Activated CD8-positive, alpha-beta memory T cell treated with anti-CD3 and anti-CD28 coated beads for 36 hours (primary cell): ENCODE measurements around the gene OR4D6. TPM values are rescaled to one million over a fixed set of nuclear protein-coding genes. Genes with fewer than 3 reads are reported as not detected.
"Not testable (repeated sequence)": the region's sequence is repeated elsewhere in the genome, so short reads cannot be mapped to it uniquely, and the experiment has no call there.

Source experiments
- CTCF ChIA-PET: fragments of 350-600 bp; sonication (Branson Sonifier 250); formaldehyde crosslinking; loops from one replicate; lab custom pipeline; 2021; ENCODE audit warnings: antibody characterized with exemption; lab: Charles Lee
- POLR2A ChIA-PET: fragments of 350-600 bp; sonication (Branson Sonifier 250); formaldehyde crosslinking; loops from one replicate; lab custom pipeline; 2021; ENCODE audit warnings: antibody characterized with exemption; lab: Charles Lee
- total RNA-seq, 2 experiments: library from RNA; stranded (reverse); gene quantifications; one replicate each; pipeline ENCODE4 v1.2.3, GENCODE V29; 2021

OR4D6 gene
- total RNA-seq, result not detected

GRCh38 chr11:59456661-59457060 is at the start of gene OR4D6:
Gene OR4D6 (plus strand): TSS chr11:59456961. CDS start chr11:59456961, 0 bp downstream.
- POLR2A ChIA-PET, result no interaction called here
- CTCF ChIA-PET, result no interaction called here

DNA sequence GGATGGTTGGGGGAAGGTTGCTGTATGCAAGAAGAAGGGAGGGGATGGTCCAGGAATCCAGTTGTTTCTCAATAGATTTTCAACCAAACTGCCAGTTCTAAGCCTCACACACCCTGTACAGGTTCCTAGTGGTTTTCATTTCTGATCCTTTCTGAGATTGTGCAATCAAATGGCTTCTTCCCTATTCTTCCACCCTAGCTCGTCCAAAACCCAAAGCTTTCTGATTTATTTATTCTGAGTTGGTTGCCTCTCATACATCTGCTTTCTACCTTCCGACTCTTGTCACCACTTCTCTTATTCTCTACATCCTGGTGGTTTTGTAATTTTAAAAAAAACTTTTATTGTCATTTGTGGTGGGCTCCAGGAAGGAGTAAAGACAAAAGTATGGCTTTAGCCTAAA is 43.1 kb upstream of the OR4D6 start:
- ChIA-PET POLR2A (no interaction called here), CTCF (no interaction called here)

GRCh38 chr11:59415111-59415510 is 41.6 kb upstream of the OR4D6 start:
- CTCF ChIA-PET, result no interaction called here

GRCh38 chr11:59416613-59417012 is 40.1 kb upstream of the OR4D6 start:
- ChIA-PET POLR2A (no interaction called here), CTCF (no interaction called here)

More at GRCh38 chr11:59415111-59415510, 41.6 kb upstream of the OR4D6 start:
- POLR2A ChIA-PET, result no interaction called here

- ChIA-PET CTCF (no interaction called here), POLR2A (no interaction called here)
Observed at GRCh38 chr11:59417023-59417422, 39.7 kb upstream of the OR4D6 start.

DNA sequence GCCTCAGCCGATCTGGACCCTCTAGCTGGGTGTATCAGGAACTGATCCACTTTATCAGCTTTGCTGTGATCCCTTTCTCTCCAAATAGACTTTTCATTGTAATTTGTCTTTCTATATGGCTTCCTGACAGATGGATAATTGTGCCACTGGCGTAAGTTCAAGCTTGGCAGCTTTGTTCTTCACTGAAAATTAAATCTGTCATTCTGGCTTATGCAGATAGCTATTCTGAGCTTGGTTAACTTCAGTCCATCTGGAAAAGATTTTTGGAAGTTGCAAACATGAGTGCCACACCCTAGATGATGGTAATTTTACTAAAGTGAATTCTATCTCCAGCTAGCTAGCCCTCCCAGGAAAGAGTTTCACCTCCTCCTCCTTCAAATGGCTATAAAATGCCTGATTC is 38.6 kb upstream of the OR4D6 start:
- ChIA-PET CTCF (interaction anchor here (1.8 kb wide), 1 partner anchor 246 kb away, joined by 3 read pairs; the partner anchor contains the start of gene DTX4), POLR2A (no interaction called here)

GRCh38 chr11:59423835-59424234 is 32.9 kb upstream of the OR4D6 start:
- ChIA-PET CTCF (no interaction called here), POLR2A (no interaction called here)

DNA sequence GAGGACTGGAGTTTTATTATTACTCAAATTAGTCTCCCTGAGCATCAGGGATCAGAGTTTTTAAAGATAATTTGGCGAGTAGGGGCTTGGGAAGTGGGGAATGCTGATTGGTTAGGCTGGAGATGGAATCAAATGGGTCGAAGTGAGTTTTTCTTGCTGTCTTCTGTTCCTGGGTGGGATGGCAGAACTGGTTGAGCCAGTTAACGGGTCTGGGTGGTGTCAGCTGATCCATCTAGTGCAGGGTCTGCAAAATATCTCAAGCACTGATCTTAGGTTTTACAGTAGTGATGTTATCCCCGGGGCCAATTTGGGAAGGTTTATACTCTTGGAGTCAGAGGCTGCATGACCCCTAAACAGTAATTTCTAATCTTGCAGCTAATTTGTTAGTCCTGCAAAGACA is 31.6 kb upstream of the OR4D6 start:
- POLR2A ChIA-PET, result no interaction called here
- CTCF ChIA-PET, result no interaction called here

- POLR2A ChIA-PET, result no interaction called here
- CTCF ChIA-PET, result interaction anchor here (1.1 kb wide), 1 partner anchor 241 kb away, joined by 3 read pairs; no protein-coding TSS in a partner anchor
Observed at GRCh38 chr11:59426361-59427067, 30.2 kb upstream of the OR4D6 start, which contains the start of gene OR5A2. Gene OR5A2 (minus strand): TSS chr11:59426413. CDS start chr11:59422953, 3,460 bp downstream.

DNA sequence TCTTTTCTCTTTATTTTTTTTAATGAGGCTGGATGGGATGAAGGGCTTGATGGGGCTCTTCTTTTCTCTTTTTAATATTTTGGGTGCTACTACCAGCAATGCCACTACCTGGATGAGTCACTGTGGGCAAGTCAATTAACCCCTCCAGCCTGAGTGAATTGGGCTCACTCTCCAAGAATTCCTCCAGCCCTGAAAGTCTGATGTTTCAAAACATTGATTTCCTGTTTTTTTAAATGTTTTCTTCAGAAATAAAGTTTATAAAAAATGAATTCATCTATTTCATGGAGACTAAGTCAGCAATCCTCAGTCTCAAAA is 29.7 kb upstream of the OR4D6 start:
- CTCF ChIA-PET, result no interaction called here
- POLR2A ChIA-PET, result no interaction called here

- ChIA-PET CTCF (interaction anchor here (0.9 to 1.4 kb wide), 2 partner anchors 11 to 258 kb away, joined by 3 to 4 read pairs; partner anchors contain the start of gene DTX4), POLR2A (no interaction called here)
Observed at GRCh38 chr11:59429924-59430516, 26.7 kb upstream of the OR4D6 start.

DNA sequence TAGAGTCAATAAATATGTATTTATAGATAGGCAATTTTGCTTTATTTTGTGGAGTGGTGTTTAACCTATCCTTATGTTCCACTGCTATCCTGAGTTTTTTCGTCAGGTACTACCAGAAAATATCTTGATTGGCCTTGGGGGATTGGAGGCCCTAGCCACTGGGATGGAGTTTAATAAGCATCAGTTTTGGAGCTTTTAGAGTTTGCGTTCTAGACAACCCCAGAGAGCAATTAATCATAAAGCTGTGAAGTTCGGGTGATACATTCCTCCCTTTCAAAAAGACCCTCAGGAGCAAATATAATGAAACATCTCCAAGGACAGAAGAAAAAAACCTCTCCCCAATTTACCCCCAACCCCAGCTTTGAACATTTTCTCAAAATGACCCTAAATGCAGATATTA is 20.6 kb upstream of the OR4D6 start, which contains the start of gene OR5A1:
Gene OR5A1 (plus strand): TSS at position 301 of the 400 bp plus-strand sequence. CDS start 6,700 bp downstream, outside the sequence.
- POLR2A ChIA-PET, result no interaction called here

DNA sequence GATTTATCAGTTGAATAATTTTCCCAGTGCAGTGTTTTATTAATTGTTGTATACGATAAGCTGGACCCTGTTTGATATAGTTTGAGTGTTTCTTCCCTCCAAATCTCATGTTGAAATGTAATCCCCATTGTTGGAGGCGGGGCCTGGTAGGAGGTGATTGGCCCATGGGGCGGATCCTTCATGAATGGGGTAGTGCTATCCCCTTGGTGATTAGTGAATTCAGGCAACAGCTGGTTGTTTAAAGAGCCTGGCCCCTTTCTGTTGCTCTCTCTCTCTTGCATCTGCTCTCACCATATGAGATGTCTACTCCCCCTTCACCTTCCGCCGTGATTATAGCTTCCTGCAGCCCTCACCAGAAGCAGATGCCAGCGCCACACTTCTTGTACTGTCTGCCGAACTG is 19.0 kb upstream of the OR4D6 start:
- POLR2A ChIA-PET, result no interaction called here
- CTCF ChIA-PET, result interaction anchor here (1.5 kb wide), 1 partner anchor 266 kb away, joined by 5 read pairs; the partner anchor contains the start of gene DTX4

More for the DNA sequence above, 20.6 kb upstream of the OR4D6 start, which contains the start of gene OR5A1:
- CTCF ChIA-PET, result interaction anchor here (0.7 to 0.9 kb wide), 2 partner anchors 52 to 250 kb away, joined by 3 read pairs; no protein-coding TSS in a partner anchor

DNA sequence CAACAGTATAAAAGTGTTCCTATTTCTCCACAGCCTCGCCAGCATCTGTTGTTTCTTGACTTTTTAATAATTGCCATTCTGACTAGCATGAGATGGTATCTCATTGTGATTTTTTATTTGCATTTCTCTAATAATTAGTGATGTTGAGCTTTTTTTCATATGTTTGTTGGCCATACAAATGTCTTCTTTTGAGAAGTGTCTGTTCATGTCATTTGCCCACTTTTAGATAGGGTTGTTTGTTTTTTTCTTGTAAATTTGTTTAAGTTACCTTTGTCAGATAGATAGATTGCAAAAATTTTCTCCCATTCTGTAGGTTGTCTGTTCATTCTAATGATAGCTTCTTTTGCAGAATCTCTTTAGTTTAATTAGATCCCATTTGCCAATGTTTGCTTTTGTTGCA is 11.1 kb upstream of the OR4D6 start:
- POLR2A ChIA-PET, CTCF ChIA-PET: not testable (repeated sequence)

DNA sequence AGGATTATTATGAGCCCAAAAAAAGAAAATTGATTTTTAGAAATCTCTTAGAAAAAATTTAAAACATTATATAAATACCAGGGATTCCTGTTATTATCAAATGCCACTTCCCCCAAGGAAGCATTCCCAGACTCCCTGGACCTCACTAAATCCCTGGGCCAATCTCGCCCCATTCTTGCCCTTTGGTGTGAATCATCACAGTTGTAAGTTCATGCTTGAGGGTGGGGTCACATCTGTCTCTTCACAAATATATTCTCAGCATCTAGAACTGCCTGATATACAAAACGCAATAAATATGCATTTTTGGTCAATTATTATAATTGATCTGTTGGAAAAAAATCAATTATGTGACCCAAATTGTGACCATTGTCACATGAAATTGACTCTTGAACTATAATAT is 8.3 kb upstream of the OR4D6 start:
- CTCF ChIA-PET, result no interaction called here
- POLR2A ChIA-PET, result no interaction called here

DNA sequence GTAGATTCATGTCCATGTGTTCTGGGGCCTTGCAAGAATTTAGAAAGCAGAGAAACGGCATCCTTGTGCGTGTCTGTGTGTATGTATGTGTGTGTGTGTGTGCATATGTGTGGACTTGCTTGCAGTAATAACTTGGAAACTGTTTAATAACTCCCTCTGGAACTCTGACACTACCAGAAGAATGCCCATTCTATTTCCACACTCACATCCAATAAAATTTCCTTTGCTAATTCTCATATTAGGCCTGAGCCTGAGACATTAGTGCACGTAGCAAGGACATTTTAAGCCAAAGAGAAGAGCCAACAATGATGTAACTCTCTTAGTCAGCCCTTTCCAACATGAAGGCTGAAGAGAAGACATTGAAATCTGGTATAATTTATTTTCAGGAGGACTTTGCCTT is 3.2 kb downstream of the OR4D6 start:
- ChIA-PET POLR2A (no interaction called here), CTCF (no interaction called here)

- ChIA-PET POLR2A (no interaction called here), CTCF (no interaction called here)
Observed at GRCh38 chr11:59463190-59463641, 6.5 kb downstream of the OR4D6 start.

GRCh38 chr11:59473015-59473414 is 16.3 kb downstream of the OR4D6 start, which contains the start of gene OR4D10:
Gene OR4D10 (plus strand): TSS chr11:59473315. CDS start chr11:59477430, 4,115 bp downstream.
- ChIA-PET CTCF (no interaction called here), POLR2A (no interaction called here)

GRCh38 chr11:59475176-59475575 is 18.4 kb downstream of the OR4D6 start:
- POLR2A ChIA-PET, result no interaction called here
- CTCF ChIA-PET, result no interaction called here

DNA sequence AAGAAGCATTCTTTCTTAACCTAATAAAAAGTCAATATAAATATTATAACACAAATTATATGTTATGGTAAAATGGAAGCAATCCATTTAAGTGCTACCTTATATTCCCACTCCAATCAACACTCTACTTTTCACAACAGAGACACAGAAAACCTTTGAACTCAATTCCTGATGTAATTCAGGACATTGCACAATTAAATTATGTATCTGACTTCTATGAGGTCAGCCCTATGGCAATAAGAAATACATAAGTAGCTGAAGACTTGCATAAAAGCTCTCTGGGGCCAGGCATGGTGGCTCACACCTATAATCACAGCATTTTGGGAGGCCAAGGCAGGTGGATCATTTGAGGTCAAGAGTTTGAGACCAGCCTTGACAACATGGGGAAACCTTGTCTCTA is 23.1 kb downstream of the OR4D6 start:
- ChIA-PET POLR2A (no interaction called here), CTCF (no interaction called here)

- POLR2A ChIA-PET, result no interaction called here
- CTCF ChIA-PET, result no interaction called here
Observed at GRCh38 chr11:59480359-59480758, 23.6 kb downstream of the OR4D6 start.
